Measurements from ENCODE around the gene ULK4. TPM values are rescaled to one million over a fixed set of nuclear protein-coding genes. Genes with fewer than 3 reads are reported as not detected.

Gene ULK4
- polyA plus RNA-seq, 1 donor from 2014 or later = 7.2 TPM

GRCh38 chr3:41244620-41245336 is 717.1 kb downstream of the ULK4 start:
- Histone ChIP-seq H3K79me2 (replicated peaks; ENCODE audit: insufficient read depth, low read length) (no peaks in the 10 kb centered on the region), H3K9me2 (ENCODE audit: insufficient read depth, low read length) (no peaks in the 10 kb centered on the region), H3K4me3 (ENCODE audit: low read length) (no peak overlapping the region), H2AFZ (ENCODE audit: low read depth, low read length) (no peak overlapping the region), H3K36me3 (ENCODE audit: insufficient read depth, low read length) (peaks cover 26% of the 10 kb centered on the region), H3K27ac (ENCODE audit: low read length) (no peak overlapping the region), H3K9ac (ENCODE audit: low read length) (no peak overlapping the region), H3F3A (ENCODE audit: insufficient read depth, low read length, poor library complexity, severe bottlenecking) (no peaks in the 10 kb centered on the region), H4K20me1 (ENCODE audit: insufficient read depth) (no peaks in the 10 kb centered on the region), H3K27me3 (ENCODE audit: insufficient read depth, low read depth, low read length) (no peaks in the 10 kb centered on the region), H3K9me3 (ENCODE audit: low read length) (no peaks in the 10 kb centered on the region), H3K4me2 (ENCODE audit: low read length) (no peak overlapping the region)
- TF ChIP-seq RAD21 (conservative IDR thresholded peaks at IDR 0.05) = no peak
- TF ChIP-seq, protein P1, sequence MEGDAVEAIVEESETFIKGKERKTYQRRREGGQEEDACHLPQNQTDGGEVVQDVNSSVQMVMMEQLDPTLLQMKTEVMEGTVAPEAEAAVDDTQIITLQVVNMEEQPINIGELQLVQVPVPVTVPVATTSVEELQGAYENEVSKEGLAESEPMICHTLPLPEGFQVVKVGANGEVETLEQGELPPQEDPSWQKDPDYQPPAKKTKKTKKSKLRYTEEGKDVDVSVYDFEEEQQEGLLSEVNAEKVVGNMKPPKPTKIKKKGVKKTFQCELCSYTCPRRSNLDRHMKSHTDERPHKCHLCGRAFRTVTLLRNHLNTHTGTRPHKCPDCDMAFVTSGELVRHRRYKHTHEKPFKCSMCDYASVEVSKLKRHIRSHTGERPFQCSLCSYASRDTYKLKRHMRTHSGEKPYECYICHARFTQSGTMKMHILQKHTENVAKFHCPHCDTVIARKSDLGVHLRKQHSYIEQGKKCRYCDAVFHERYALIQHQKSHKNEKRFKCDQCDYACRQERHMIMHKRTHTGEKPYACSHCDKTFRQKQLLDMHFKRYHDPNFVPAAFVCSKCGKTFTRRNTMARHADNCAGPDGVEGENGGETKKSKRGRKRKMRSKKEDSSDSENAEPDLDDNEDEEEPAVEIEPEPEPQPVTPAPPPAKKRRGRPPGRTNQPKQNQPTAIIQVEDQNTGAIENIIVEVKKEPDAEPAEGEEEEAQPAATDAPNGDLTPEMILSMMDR (IDR thresholded peaks at IDR 0.05; ENCODE audit: poor library complexity, severe bottlenecking) = no peak
- no peak for TF ChIP-seq MXI1 (conservative IDR thresholded peaks at IDR 0.05; ENCODE audit: poor library complexity, severe bottlenecking)
- TF ChIP-seq TAF1 (IDR thresholded peaks at IDR 0.05; ENCODE audit: low read depth) = no peak

GRCh38 chr3:41243183-41243582 is 718.7 kb downstream of the ULK4 start:
- H3K36me3 ChIP-seq (ENCODE audit: insufficient read depth, low read length) = peaks cover 35% of the 10 kb centered on the region
- no peak overlapping the region for H3K4me2 ChIP-seq (ENCODE audit: low read length)
- no peak for TF ChIP-seq EP300 (conservative IDR thresholded peaks at IDR 0.05; ENCODE audit: poor library complexity, severe bottlenecking)
- TF ChIP-seq POLR2AphosphoS5 (IDR thresholded peaks at IDR 0.05) = no peak
- TF ChIP-seq SMC3 (conservative IDR thresholded peaks at IDR 0.05; ENCODE audit: poor library complexity) = no peak
- TF ChIP-seq TAF1 (IDR thresholded peaks at IDR 0.05; ENCODE audit: low read depth) = no peak
- TF ChIP-seq RAD21 (conservative IDR thresholded peaks at IDR 0.05) = no peak
- no peak for TF ChIP-seq MXI1 (conservative IDR thresholded peaks at IDR 0.05; ENCODE audit: poor library complexity, severe bottlenecking)
- TF ChIP-seq, protein P1 (IDR thresholded peaks at IDR 0.05; ENCODE audit: poor library complexity, severe bottlenecking) = no peak
- no peak for TF ChIP-seq EZH2 (IDR thresholded peaks at IDR 0.05; ENCODE audit: borderline replicate concordance, insufficient read depth, low read length, poor library complexity, severe bottlenecking)
- TF ChIP-seq, protein P2, sequence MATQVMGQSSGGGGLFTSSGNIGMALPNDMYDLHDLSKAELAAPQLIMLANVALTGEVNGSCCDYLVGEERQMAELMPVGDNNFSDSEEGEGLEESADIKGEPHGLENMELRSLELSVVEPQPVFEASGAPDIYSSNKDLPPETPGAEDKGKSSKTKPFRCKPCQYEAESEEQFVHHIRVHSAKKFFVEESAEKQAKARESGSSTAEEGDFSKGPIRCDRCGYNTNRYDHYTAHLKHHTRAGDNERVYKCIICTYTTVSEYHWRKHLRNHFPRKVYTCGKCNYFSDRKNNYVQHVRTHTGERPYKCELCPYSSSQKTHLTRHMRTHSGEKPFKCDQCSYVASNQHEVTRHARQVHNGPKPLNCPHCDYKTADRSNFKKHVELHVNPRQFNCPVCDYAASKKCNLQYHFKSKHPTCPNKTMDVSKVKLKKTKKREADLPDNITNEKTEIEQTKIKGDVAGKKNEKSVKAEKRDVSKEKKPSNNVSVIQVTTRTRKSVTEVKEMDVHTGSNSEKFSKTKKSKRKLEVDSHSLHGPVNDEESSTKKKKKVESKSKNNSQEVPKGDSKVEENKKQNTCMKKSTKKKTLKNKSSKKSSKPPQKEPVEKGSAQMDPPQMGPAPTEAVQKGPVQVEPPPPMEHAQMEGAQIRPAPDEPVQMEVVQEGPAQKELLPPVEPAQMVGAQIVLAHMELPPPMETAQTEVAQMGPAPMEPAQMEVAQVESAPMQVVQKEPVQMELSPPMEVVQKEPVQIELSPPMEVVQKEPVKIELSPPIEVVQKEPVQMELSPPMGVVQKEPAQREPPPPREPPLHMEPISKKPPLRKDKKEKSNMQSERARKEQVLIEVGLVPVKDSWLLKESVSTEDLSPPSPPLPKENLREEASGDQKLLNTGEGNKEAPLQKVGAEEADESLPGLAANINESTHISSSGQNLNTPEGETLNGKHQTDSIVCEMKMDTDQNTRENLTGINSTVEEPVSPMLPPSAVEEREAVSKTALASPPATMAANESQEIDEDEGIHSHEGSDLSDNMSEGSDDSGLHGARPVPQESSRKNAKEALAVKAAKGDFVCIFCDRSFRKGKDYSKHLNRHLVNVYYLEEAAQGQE (IDR thresholded peaks at IDR 0.05; ENCODE audit: borderline replicate concordance) = no peak
- H3K9me3 ChIP-seq (ENCODE audit: low read length) = no peaks in the 10 kb centered on the region
- no peak overlapping the region for H3K4me3 ChIP-seq (ENCODE audit: low read length)
- H3K27ac ChIP-seq (ENCODE audit: low read length) = no peak overlapping the region
- H3K9me2 ChIP-seq (ENCODE audit: insufficient read depth, low read length) = no peaks in the 10 kb centered on the region
- H3K79me2 ChIP-seq (replicated peaks; ENCODE audit: insufficient read depth, low read length) = no peaks in the 10 kb centered on the region
- H4K20me1 ChIP-seq (ENCODE audit: insufficient read depth) = no peaks in the 10 kb centered on the region
- no peak overlapping the region for H3K9ac ChIP-seq (ENCODE audit: low read length)
- H3K27me3 ChIP-seq (ENCODE audit: insufficient read depth, low read depth, low read length) = no peaks in the 10 kb centered on the region
- no peaks in the 10 kb centered on the region for H3F3A ChIP-seq (ENCODE audit: insufficient read depth, low read length, poor library complexity, severe bottlenecking)
- no peak overlapping the region for H2AFZ ChIP-seq (ENCODE audit: low read depth, low read length)

Data from neural cell (in vitro differentiated cells).